ENCODE data around the gene PTPRH.

PTPRH gene

DNA sequence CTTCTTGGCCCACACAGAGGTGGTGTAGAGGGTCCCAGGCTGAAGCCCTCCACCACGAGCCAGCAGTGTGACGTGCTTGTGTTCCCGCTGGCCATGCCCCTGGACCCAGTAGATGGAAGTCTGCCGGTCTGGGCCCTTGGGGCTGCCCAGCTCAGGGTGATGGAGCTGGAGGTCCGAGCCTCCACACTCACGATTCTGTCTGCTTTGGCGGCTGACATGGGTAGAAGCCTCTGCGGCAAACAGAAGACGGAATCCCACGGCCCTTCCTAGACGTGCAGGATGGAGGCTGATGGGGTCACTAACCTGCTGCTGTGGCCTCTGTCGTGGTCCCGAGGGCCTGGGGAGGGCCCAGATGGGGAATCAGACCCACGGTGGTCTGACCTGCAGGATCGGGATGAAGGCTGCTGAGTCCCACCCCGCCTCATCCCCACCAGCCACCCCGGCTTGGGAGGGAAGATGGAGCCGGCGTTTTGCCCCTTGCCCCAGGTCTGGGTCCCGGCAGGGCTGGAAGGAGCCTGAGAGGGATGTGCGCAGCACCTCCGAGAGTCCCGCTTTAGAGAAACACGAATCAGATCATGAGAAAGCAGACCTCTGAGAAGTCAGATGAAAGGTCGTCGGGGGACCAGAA lies 14.9 kb upstream of the PTPRH start:
- TF ChIP-seq GABPA (IDR thresholded peaks at IDR 0.05; ENCODE audit: low read depth): no peak
- TF ChIP-seq POLR2AphosphoS5 (IDR thresholded peaks at IDR 0.05; ENCODE audit: low read depth): no peak; the same call in 1 of the 2 replicates
- TF ChIP-seq, protein P1, sequence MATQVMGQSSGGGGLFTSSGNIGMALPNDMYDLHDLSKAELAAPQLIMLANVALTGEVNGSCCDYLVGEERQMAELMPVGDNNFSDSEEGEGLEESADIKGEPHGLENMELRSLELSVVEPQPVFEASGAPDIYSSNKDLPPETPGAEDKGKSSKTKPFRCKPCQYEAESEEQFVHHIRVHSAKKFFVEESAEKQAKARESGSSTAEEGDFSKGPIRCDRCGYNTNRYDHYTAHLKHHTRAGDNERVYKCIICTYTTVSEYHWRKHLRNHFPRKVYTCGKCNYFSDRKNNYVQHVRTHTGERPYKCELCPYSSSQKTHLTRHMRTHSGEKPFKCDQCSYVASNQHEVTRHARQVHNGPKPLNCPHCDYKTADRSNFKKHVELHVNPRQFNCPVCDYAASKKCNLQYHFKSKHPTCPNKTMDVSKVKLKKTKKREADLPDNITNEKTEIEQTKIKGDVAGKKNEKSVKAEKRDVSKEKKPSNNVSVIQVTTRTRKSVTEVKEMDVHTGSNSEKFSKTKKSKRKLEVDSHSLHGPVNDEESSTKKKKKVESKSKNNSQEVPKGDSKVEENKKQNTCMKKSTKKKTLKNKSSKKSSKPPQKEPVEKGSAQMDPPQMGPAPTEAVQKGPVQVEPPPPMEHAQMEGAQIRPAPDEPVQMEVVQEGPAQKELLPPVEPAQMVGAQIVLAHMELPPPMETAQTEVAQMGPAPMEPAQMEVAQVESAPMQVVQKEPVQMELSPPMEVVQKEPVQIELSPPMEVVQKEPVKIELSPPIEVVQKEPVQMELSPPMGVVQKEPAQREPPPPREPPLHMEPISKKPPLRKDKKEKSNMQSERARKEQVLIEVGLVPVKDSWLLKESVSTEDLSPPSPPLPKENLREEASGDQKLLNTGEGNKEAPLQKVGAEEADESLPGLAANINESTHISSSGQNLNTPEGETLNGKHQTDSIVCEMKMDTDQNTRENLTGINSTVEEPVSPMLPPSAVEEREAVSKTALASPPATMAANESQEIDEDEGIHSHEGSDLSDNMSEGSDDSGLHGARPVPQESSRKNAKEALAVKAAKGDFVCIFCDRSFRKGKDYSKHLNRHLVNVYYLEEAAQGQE (IDR thresholded peaks at IDR 0.05; ENCODE audit: insufficient replicate concordance, low read depth): no peak
- TF ChIP-seq SPI1 (IDR thresholded peaks at IDR 0.05; ENCODE audit: borderline replicate concordance, low read depth): no peak
- TF ChIP-seq, protein P2, sequence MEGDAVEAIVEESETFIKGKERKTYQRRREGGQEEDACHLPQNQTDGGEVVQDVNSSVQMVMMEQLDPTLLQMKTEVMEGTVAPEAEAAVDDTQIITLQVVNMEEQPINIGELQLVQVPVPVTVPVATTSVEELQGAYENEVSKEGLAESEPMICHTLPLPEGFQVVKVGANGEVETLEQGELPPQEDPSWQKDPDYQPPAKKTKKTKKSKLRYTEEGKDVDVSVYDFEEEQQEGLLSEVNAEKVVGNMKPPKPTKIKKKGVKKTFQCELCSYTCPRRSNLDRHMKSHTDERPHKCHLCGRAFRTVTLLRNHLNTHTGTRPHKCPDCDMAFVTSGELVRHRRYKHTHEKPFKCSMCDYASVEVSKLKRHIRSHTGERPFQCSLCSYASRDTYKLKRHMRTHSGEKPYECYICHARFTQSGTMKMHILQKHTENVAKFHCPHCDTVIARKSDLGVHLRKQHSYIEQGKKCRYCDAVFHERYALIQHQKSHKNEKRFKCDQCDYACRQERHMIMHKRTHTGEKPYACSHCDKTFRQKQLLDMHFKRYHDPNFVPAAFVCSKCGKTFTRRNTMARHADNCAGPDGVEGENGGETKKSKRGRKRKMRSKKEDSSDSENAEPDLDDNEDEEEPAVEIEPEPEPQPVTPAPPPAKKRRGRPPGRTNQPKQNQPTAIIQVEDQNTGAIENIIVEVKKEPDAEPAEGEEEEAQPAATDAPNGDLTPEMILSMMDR (IDR thresholded peaks at IDR 0.05; ENCODE audit: insufficient read depth, low read length): no peak
- H3K4me3 ChIP-seq (replicated peaks; ENCODE audit: insufficient read depth, low read length): no peak overlapping the region
- DNase-seq (ENCODE audit: low read depth in 1 of 2, low spot score in 1 of 2): no peak
- no peak overlapping the region for H3K27ac ChIP-seq (replicated peaks)
- H3K27me3 ChIP-seq (ENCODE audit: insufficient read depth, poor library complexity, severe bottlenecking): no peaks in the 10 kb centered on the region

DNA sequence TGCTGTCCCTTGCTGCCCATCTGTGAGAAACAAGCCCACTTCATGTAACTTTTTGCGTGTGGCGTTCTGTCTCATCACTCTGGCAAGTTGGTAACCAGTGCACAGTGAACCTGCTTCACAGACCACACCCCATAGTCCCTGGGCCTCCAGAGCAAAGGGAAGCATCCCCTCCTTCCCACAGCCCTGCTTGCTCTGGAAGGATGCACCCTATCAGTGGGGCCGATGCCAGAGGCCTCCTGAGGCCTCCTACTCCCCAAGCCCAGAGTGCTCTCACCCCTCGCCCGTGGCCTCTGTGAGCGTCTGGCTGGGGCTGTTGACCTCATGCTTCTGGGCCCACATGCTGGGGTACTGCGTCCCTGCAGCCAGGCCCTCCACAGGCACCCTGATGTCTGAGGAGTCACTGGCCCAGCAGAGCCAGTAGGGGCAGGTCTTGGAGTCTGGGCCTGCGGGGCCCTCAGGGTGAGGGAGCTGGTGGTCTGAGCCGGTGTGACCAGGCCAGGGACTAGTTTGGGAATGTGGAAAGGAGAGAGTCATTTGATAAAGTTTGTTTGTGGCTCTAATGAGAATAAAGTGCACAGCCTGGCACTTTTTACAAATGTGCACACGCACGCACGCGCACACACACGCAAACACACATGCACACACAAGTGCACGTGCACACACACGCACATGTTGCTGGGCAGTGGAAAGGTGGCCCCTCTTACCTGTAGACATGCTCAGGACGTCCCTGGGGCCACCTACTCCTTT lies 14.2 kb upstream of the PTPRH start:
- no peak overlapping the region for H3K4me3 ChIP-seq (replicated peaks; ENCODE audit: insufficient read depth, low read length)
- H3K27ac ChIP-seq (replicated peaks): no peak overlapping the region
- DNase-seq (ENCODE audit: low read depth in 1 of 2, low spot score in 1 of 2): no peak
- TF ChIP-seq SPI1 (IDR thresholded peaks at IDR 0.05; ENCODE audit: borderline replicate concordance, low read depth) (no peak), POLR2AphosphoS5 (IDR thresholded peaks at IDR 0.05; ENCODE audit: low read depth) (no peak), GABPA (IDR thresholded peaks at IDR 0.05; ENCODE audit: low read depth) (no peak)
- TF ChIP-seq, protein P2 (IDR thresholded peaks at IDR 0.05; ENCODE audit: insufficient read depth, low read length): no peak
- TF ChIP-seq, protein P1 (IDR thresholded peaks at IDR 0.05; ENCODE audit: insufficient replicate concordance, low read depth): no peak
- no peaks in the 10 kb centered on the region for H3K27me3 ChIP-seq (ENCODE audit: insufficient read depth, poor library complexity, severe bottlenecking)

DNA sequence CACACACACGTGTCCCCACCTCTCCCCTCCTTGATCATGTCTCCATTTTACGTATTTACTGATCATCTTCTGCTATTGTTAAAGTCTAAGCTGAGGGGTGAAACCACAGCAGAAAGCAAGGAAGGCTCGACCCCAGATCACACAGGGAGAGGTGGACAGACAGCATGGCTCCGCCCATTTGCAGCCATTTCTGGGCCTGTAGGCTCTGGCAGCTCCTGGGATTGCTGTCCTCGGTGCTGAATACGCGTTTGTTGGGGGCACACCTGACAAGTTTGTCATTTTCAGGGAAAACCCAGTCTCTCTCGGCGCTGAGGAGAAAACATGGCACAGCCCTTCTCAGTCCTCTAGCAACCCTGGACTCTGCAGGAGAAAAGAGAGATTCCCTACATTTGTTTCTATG lies 11.2 kb upstream of the PTPRH start:
- no peak for DNase-seq (ENCODE audit: low read depth in 1 of 2, low spot score in 1 of 2)
- no peaks in the 10 kb centered on the region for H3K27me3 ChIP-seq (ENCODE audit: insufficient read depth, poor library complexity, severe bottlenecking)
- no peak overlapping the region for H3K27ac ChIP-seq (replicated peaks)
- H3K4me3 ChIP-seq (replicated peaks; ENCODE audit: insufficient read depth, low read length): no peak overlapping the region
- no peak for TF ChIP-seq POLR2AphosphoS5 (IDR thresholded peaks at IDR 0.05; ENCODE audit: low read depth)
- TF ChIP-seq, protein P1 (IDR thresholded peaks at IDR 0.05; ENCODE audit: insufficient replicate concordance, low read depth): peak; percentile 93
- TF ChIP-seq, protein P2 (IDR thresholded peaks at IDR 0.05; ENCODE audit: insufficient read depth, low read length): no peak
- no peak for TF ChIP-seq SPI1 (IDR thresholded peaks at IDR 0.05; ENCODE audit: borderline replicate concordance, low read depth)
- no peak for TF ChIP-seq GABPA (IDR thresholded peaks at IDR 0.05; ENCODE audit: low read depth)

Measured in HL-60 (cell line).